GM12878 (cell line): ENCODE results near the gene RARRES1.

ENCODE experiments used
- ATF2 ChIP-seq: IDR thresholded peaks from 2 replicates; pipeline ENCODE4 v1.6.1; 2012; ENCODE audit warnings: low read length, inconsistent platforms
- EP300 ChIP-seq, 2 experiments: fragments of 150-350 bp in 1 of 2; IDR thresholded peaks; 2 replicates each; pipeline ENCODE4 v1.6.1; 2011 to 2012; ENCODE audit warnings: low read depth in 2 of 2, low read length in 2 of 2, borderline replicate concordance in 1 of 2, improper control_type of control experiment in 1 of 2, inconsistent platforms in 1 of 2; ENCODE audit not compliant: control insufficient read depth in 1 of 2
- EZH2 ChIP-seq: IDR thresholded peaks from 2 replicates; pipeline ENCODE4 v1.6.1; 2012; ENCODE audit warnings: low read depth, mild to moderate bottlenecking, control low read depth, inconsistent platforms, low read length, borderline replicate concordance; ENCODE audit not compliant: control insufficient read depth
- HDAC2 ChIP-seq: fragments of 200-600 bp; sonication (generic); IDR thresholded peaks from 2 replicates; pipeline ENCODE4 v1.6.1; 2017
- JUNB ChIP-seq: IDR thresholded peaks from 2 replicates; pipeline ENCODE4 v1.6.1; 2016; ENCODE audit warnings: antibody characterized with exemption, mild to moderate bottlenecking
- MYB ChIP-seq: fragments of 150-350 bp; IDR thresholded peaks from 2 replicates; pipeline ENCODE4 v1.6.1; 2014; ENCODE audit warnings: mild to moderate bottlenecking, low read depth, low read length, borderline replicate concordance
- MYC ChIP-seq: IDR thresholded peaks from 2 replicates; pipeline ENCODE4 v1.6.1; 2011; ENCODE audit warnings: mild to moderate bottlenecking, low read length, moderate library complexity, inconsistent platforms; ENCODE audit not compliant: insufficient read depth, insufficient replicate concordance, insufficient read length, severe bottlenecking
- POLR2A ChIP-seq: IDR thresholded peaks from 2 replicates; pipeline ENCODE4 v1.6.1; 2011; ENCODE audit warnings: low read depth, mild to moderate bottlenecking, low read length
- RFX5 ChIP-seq: IDR thresholded peaks from 2 replicates; pipeline ENCODE4 v1.6.1; 2011; ENCODE audit warnings: low read depth, low read length, improper control_type of control experiment
- SP1 ChIP-seq: IDR thresholded peaks from one replicate; pipeline ENCODE4 v1.6.1; 2011; ENCODE audit warnings: low read depth, low read length
- ZNF384 ChIP-seq: IDR thresholded peaks from 2 replicates; pipeline ENCODE4 v1.6.1; 2012; ENCODE audit warnings: low read depth, mild to moderate bottlenecking, low read length, improper control_type of control experiment, borderline replicate concordance
- TF ChIP-seq, protein P1 (sequence below), 3 experiments: IDR thresholded peaks in 2 of 3; conservative IDR thresholded peaks in 1 of 3; 2 replicates each; pipeline ENCODE4 v1.5.1; 2011; ENCODE audit warnings: low read depth in 3 of 3, low read length in 3 of 3, mild to moderate bottlenecking in 3 of 3, control low read depth in 2 of 3, moderate library complexity in 2 of 3, inconsistent platforms in 1 of 3, mixed read lengths in 1 of 3; ENCODE audit not compliant: control insufficient read depth in 2 of 3, insufficient read depth in 1 of 3; ENCODE audit errors: extremely low read depth in 1 of 3
- TF ChIP-seq, protein P2 (sequence below): fragments of 150-350 bp; IDR thresholded peaks from 2 replicates; pipeline ENCODE4 v1.6.1; 2016; ENCODE audit warnings: low read depth, low read length

DNA sequence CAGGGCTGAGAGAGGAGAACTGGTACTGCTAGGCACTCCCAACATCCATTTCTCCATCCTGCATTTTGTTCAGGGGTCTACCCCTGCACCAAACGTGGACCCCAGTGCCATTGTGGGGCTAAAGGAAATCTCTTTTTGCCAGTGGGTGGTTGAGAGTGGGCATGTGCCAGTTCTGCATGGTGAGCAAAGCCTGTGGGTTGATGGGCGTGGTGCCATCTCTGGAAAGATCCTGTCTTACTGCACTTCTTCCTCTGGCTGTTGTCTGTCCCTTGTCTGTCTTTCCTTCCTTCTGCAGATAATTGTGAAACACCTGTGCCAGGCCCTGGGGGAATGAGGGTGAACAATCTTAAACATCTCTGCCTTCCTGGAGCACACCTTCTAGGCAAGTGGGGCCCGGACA is 1.4 kb upstream of the RARRES1 start:
- no peak for TF ChIP-seq EP300 (IDR thresholded peaks at IDR 0.05; ENCODE audit: borderline replicate concordance in 1 of 2, control insufficient read depth in 1 of 2, low read depth in 2 of 2, low read length in 2 of 2)
- no peak for TF ChIP-seq POLR2A
- TF ChIP-seq, protein P1, sequence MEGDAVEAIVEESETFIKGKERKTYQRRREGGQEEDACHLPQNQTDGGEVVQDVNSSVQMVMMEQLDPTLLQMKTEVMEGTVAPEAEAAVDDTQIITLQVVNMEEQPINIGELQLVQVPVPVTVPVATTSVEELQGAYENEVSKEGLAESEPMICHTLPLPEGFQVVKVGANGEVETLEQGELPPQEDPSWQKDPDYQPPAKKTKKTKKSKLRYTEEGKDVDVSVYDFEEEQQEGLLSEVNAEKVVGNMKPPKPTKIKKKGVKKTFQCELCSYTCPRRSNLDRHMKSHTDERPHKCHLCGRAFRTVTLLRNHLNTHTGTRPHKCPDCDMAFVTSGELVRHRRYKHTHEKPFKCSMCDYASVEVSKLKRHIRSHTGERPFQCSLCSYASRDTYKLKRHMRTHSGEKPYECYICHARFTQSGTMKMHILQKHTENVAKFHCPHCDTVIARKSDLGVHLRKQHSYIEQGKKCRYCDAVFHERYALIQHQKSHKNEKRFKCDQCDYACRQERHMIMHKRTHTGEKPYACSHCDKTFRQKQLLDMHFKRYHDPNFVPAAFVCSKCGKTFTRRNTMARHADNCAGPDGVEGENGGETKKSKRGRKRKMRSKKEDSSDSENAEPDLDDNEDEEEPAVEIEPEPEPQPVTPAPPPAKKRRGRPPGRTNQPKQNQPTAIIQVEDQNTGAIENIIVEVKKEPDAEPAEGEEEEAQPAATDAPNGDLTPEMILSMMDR (IDR thresholded peaks at IDR 0.05 in 2 of 3, conservative IDR thresholded peaks at IDR 0.05 in 1 of 3; ENCODE audit: control insufficient read depth in 2 of 3, extremely low read depth in 1 of 3, insufficient read depth in 1 of 3, low read depth in 3 of 3, low read length in 3 of 3): no peak
- TF ChIP-seq, protein P2, sequence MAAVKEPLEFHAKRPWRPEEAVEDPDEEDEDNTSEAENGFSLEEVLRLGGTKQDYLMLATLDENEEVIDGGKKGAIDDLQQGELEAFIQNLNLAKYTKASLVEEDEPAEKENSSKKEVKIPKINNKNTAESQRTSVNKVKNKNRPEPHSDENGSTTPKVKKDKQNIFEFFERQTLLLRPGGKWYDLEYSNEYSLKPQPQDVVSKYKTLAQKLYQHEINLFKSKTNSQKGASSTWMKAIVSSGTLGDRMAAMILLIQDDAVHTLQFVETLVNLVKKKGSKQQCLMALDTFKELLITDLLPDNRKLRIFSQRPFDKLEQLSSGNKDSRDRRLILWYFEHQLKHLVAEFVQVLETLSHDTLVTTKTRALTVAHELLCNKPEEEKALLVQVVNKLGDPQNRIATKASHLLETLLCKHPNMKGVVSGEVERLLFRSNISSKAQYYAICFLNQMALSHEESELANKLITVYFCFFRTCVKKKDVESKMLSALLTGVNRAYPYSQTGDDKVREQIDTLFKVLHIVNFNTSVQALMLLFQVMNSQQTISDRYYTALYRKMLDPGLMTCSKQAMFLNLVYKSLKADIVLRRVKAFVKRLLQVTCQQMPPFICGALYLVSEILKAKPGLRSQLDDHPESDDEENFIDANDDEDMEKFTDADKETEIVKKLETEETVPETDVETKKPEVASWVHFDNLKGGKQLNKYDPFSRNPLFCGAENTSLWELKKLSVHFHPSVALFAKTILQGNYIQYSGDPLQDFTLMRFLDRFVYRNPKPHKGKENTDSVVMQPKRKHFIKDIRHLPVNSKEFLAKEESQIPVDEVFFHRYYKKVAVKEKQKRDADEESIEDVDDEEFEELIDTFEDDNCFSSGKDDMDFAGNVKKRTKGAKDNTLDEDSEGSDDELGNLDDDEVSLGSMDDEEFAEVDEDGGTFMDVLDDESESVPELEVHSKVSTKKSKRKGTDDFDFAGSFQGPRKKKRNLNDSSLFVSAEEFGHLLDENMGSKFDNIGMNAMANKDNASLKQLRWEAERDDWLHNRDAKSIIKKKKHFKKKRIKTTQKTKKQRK: no peak
- TF ChIP-seq SP1: no peak
- TF ChIP-seq ZNF384: no peak
- no peak for TF ChIP-seq MYC
- TF ChIP-seq MYB: no peak
- no peak for TF ChIP-seq RFX5
- no peak for TF ChIP-seq JUNB
- no peak for TF ChIP-seq EZH2
- no peak for TF ChIP-seq HDAC2
- no peak for TF ChIP-seq ATF2
